Measurements from ENCODE around the gene PCDHB7.
"Not testable (repeated sequence)": the region's sequence is repeated elsewhere in the genome, so short reads cannot be mapped to it uniquely, and the experiment has no call there.

PCDHB7 gene

DNA sequence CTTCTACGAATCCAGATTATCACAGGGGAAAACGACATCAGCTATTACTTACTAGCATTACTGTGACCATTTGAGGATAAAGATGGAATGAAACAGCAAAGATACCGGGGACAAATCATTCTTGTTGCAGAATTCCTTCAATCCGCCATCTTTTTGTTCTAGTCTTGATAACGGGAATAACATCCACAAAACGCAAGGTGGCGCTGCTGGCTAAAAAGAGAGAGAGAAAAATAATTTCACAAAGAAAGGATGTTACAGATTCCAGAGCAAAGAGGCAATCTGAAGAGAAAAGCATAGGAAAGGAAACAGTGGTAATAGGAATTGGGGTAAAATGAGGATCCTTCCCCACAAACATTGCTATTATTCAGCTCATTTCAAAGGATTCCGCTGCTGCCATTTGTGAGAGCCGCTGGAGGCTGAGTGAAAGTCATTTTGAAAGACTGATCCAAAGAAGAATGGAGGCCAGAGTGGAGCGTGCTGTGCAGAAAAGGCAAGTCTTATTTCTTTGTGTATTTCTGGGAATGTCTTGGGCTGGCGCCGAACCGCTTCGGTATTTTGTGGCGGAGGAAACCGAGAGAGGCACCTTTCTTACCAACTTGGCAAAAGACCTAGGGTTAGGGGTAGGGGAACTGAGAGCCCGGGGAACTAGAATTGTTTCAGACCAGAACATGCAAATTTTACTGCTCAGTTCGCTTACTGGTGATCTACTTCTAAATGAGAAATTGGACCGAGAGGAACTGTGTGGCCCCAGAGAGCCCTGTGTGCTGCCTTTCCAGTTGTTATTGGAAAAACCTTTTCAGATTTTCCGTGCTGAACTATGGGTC, at the start of gene PCDHB7:
PCDHB7 (plus strand) TSS at position 264 of the 824 bp plus-strand sequence; CDS start at position 456, 192 bp downstream.
- peak; percentile 56 for DNase-seq (ENCODE audit: low spot score)

DNA sequence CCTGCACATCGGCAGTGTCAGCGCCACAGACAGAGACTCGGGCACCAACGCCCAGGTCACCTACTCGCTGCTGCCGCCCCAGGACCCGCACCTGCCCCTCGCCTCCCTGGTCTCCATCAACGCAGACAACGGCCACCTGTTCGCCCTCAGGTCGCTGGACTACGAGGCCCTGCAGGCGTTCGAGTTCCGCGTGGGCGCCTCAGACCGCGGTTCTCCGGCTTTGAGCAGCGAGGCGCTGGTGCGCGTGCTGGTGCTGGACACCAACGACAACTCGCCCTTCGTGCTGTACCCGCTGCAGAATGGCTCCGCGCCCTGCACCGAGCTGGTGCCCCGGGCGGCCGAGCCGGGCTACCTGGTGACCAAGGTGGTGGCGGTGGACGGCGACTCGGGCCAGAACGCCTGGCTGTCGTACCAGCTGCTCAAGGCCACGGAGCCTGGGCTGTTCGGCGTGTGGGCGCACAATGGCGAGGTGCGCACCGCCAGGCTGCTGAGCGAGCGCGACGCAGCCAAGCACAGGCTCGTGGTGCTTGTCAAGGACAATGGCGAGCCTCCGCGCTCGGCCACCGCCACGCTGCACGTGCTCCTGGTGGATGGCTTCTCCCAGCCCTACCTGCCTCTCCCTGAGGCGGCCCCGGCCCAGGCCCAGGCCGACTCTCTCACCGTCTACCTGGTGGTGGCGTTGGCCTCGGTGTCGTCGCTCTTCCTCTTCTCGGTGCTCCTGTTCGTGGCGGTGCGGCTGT, 48.9 kb upstream of the PCDHB7 start:
- not testable (repeated sequence) for DNase-seq (ENCODE audit: low spot score)

DNA sequence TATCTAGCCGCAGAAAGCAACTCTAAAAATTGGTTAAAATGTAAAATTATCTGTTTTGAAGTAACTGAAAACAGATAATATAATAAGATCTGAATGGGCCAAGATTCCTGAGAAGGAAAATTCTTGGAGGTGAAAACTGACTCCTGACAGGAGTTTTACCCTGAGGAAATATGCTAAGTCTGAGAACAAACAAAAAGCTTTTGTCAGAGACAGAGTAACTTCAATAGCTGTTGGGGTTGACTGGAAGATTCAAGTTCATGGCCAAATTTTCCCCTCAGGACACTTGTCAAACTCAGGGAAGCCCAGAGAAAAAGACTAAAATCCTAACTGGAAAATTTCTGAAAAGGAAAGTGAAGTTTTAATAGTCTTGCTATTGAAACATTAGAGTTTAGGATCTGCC, 45.1 kb upstream of the PCDHB7 start:
- DNase-seq (ENCODE audit: low spot score): no peak

DNA sequence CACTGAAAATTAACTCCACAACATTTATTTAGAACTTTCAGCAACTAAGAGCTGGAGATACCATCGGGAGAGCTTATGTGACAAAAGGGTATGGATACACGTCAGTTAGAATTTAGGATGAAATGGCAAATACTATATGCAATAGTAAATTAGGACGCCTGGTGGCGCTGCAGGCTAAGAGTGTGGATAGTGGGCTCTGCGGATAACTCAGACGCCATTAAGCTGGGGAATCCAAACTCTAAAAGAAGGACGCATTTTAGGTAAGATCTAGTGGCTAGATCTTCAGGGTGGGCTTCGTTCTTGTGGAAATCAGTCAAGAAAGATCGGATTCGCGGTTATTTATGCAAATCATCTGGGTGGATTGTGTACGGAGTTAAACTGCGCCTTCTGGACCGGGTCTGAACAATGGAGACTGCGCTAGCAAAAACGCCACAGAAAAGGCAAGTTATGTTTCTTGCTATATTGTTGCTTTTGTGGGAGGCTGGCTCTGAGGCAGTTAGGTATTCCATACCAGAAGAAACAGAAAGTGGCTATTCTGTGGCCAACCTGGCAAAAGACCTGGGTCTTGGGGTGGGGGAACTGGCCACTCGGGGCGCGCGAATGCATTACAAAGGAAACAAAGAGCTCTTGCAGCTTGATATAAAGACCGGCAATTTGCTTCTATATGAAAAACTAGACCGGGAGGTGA, 37.3 kb upstream of the PCDHB7 start, which contains the start of gene PCDHB5:
PCDHB5 (plus strand) TSS at position 177 of the 688 bp plus-strand sequence; CDS start at position 406, 229 bp downstream.
- DNase-seq (ENCODE audit: low spot score): peak; percentile 29

DNA sequence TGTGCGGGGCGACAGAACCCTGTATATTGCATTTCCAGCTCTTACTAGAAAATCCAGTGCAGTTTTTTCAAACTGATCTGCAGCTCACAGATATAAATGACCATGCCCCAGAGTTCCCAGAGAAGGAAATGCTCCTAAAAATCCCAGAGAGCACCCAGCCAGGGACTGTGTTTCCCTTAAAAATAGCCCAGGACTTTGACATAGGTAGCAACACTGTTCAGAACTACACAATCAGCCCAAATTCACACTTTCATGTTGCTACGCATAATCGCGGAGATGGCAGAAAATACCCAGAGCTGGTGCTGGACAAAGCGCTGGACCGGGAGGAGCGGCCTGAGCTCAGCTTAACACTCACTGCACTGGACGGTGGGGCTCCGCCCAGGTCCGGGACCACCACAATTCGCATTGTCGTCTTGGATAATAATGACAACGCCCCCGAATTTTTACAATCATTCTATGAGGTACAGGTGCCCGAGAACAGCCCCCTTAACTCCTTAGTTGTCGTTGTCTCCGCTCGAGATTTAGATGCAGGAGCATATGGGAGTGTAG, 36.7 kb upstream of the PCDHB7 start:
- DNase-seq (ENCODE audit: low spot score): no peak

DNA sequence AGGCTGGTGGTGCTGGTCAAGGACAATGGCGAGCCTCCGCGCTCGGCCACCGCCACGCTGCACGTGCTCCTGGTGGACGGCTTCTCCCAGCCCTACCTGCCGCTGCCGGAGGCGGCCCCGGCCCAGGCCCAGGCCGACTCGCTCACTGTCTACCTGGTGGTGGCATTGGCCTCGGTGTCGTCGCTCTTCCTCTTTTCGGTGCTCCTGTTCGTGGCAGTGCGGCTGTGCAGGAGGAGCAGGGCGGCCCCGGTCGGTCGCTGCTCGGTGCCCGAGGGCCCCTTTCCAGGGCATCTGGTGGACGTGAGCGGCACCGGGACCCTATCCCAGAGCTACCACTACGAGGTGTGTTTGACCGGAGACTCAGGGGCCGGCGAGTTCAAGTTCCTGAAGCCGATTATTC, 35.1 kb upstream of the PCDHB7 start:
- not testable (repeated sequence) for DNase-seq (ENCODE audit: low spot score)

DNA sequence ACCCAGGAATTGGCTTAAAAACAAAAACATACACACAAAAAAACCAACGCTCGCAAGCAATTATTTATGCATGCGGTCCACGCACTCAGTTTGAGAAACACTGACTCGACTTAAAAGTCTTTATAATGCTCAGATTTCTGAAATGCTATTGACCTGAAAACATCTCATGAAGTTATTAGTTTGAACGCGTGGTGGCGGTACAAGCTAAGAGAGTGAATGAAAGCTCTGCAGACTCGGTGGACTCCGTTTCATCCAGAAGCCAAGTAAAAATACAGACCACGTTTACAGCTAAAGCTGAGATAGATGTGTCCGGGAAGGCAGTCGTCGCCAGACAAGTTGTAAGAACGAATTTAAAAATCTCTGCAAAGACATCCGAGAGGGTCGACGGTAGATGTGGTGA, 22.6 kb upstream of the PCDHB7 start, which contains the start of gene PCDHB6:
PCDHB6 (plus strand) TSS at position 246 of the 400 bp plus-strand sequence. CDS start 201 bp downstream, outside the sequence.
- DNase-seq (ENCODE audit: low spot score): no peak

DNA sequence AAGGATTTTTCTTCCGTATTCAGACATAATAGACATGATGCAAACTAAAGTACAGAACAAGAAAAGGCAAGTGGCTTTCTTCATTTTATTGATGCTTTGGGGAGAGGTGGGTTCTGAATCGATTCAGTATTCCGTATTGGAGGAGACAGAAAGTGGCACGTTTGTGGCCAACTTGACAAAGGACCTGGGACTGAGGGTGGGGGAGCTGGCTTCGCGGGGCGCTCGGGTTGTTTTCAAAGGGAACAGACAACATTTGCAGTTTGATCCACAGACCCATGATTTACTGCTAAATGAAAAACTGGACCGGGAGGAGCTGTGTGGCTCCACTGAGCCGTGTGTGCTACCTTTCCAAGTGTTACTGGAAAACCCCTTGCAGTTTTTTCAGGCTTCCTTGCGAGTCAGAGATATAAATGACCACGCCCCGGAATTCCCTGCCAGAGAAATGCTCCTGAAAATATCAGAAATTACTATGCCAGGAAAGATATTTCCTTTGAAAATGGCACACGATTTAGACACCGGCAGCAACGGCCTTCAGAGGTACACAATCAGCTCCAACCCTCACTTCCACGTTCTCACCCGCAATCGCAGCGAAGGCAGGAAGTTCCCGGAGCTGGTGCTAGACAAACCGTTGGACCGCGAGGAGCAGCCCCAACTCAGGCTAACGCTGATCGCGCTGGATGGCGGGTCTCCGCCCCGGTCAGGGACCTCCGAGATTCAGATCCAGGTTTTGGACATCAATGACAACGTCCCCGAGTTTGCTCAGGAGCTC, 22.0 kb upstream of the PCDHB7 start:
- DNase-seq (ENCODE audit: low spot score): no peak

DNA sequence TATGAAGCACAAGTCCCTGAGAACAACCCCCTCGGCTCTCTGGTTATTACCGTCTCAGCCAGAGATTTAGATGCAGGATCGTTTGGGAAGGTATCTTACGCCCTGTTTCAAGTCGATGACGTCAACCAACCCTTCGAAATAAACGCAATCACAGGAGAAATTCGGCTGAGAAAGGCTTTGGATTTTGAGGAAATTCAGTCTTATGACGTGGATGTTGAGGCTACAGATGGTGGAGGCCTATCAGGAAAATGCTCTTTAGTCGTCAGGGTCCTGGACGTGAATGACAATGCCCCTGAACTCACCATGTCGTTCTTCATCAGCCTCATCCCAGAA, 21.5 kb upstream of the PCDHB7 start:
- DNase-seq (ENCODE audit: low spot score): no peak

DNA sequence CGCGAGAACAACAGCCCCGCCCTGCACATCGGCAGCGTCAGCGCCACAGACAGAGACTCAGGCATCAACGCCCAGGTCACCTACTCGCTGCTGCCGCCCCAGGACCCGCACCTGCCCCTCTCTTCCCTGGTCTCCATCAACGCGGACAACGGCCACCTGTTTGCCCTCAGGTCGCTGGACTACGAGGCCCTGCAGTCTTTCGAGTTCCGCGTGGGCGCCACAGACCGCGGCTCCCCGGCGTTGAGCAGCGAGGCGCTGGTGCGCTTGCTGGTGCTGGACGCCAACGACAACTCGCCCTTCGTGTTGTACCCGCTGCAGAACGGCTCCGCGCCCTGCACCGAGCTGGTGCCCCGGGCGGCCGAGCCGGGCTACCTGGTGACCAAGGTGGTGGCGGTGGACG, 20.8 kb upstream of the PCDHB7 start:
- not testable (repeated sequence) for DNase-seq (ENCODE audit: low spot score)

DNA sequence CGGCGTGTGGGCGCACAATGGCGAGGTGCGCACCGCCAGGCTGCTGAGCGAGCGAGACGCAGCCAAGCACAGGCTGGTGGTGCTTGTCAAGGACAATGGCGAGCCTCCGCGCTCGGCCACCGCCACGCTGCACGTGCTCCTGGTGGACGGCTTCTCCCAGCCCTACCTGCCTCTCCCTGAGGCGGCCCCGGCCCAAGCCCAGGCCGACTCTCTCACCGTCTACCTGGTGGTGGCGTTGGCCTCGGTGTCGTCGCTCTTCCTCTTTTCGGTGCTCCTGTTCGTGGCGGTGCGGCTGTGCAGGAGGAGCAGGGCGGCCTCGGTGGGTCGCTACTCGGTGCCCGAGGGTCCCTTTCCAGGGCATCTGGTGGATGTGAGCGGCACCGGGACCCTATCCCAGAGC, 20.3 kb upstream of the PCDHB7 start:
- DNase-seq (ENCODE audit: low spot score): not testable (repeated sequence)

DNA sequence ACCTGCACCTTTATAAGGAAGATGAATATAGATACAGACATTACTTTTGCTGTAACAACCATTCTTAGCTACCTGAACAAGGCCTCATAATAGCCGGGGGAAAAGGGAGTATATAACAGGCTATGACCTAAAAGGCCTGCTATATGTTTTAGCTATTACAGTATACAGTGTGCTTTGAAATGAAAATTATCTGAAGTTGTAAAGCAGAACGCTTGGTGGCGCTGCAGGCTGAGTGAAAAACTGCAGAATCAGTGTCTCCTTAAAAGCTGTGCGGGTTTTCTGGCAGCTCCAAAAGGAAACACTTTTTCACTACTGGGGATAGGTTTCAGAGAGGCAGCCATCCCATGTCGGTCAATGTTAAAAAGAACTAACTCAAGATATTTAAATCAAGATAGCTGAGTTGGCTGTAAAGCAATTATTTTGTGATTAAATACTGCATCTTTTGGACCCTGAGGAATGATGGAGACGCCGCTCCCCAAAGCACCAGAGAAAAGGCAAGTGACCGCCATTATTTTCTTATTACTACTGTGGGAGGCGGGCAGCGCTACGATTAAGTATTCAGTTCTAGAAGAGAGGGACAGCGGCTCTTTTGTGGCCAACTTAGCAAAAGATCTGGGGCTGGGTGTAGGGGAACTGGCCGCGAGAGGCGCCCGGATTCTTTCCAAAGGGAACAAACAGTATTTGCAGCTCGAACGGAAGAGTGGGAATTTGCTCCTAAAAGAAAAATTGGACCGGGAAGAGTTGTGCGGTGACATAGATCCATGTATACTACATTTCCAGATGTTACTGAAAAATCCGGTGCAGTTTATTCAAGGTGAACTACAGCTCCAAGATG, 16.7 kb upstream of the PCDHB7 start:
- peak; percentile 43 for DNase-seq (ENCODE audit: low spot score)

DNA sequence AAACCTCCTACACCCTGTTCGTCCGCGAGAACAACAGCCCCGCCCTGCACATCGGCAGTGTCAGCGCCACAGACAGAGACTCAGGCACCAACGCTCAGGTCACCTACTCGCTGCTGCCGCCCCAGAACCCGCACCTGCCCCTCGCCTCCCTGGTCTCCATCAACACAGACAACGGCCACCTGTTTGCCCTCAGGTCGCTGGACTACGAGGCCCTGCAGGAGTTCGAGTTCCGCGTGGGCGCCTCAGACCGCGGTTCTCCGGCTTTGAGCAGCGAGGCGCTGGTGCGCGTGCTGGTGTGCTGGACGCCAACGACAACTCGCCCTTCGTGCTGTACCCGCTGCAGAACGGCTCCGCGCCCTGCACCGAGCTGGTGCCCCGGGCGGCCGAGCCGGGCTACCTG, 15.1 kb upstream of the PCDHB7 start:
- not testable (repeated sequence) for DNase-seq (ENCODE audit: low spot score)

DNA sequence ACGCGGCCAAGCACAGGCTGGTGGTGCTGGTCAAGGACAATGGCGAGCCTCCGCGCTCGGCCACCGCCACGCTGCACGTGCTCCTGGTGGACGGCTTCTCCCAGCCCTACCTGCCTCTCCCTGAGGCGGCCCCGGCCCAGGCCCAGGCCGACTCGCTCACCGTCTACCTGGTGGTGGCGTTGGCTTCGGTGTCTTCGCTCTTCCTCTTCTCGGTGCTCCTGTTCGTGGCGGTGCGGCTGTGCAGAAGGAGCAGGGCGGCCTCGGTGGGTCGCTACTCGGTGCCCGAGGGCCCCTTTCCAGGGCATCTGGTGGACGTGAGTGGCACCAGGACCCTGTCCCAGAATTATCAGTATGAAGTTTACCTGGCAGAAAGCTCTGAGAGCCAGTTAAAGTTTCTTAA, 14.5 kb upstream of the PCDHB7 start:
- not testable (repeated sequence) for DNase-seq (ENCODE audit: low spot score)

DNA sequence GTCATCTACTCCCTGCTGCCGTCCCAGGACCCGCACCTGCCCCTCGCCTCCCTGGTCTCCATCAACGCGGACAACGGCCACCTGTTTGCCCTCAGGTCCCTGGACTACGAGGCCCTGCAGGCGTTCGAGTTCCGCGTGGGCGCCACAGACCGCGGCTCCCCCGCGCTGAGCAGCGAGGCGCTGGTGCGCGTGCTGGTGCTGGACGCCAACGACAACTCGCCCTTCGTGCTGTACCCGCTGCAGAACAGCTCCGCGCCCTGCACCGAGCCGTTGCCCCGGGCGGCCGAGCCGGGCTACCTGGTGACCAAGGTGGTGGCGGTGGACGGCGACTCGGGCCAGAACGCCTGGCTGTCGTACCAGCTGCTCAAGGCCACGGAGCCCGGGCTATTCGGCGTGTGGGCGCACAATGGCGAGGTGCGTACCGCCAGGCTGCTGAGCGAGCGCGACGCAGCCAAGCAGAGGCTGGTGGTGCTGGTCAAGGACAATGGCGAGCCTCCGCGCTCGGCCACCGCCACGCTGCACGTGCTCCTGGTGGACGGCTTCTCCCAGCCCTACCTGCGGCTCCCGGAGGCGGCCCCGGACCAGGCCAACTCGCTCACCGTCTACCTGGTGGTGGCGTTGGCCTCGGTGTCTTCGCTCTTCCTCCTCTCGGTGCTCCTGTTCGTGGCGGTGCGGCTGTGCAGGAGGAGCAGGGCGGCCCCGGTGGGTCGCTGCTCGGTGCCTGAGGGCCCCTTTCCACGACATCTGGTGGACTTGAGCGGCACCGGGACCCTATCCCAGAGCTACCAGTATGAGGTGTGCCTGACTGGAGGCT, 2.1 kb downstream of the PCDHB7 start:
- DNase-seq (ENCODE audit: low spot score): not testable (repeated sequence)

DNA sequence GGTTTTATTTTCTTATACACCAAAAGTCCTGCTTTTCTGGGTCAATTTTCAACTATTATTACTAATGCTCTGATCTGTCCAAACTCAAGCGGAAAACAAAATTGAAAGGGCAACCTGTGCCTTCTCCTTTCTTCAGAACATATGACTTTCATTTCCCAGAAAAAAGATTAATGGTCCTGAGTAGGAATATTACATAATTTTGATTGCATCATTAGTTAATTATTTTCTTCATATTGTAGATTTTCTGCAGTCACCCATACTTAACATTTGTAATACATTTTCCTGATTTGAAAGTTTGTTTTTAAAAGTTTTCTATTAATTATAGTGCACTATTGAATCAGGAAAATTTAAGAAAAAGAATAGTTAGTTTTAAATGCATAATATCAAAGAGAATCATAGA, 3.5 kb downstream of the PCDHB7 start:
- no peak for DNase-seq (ENCODE audit: low spot score)

DNA sequence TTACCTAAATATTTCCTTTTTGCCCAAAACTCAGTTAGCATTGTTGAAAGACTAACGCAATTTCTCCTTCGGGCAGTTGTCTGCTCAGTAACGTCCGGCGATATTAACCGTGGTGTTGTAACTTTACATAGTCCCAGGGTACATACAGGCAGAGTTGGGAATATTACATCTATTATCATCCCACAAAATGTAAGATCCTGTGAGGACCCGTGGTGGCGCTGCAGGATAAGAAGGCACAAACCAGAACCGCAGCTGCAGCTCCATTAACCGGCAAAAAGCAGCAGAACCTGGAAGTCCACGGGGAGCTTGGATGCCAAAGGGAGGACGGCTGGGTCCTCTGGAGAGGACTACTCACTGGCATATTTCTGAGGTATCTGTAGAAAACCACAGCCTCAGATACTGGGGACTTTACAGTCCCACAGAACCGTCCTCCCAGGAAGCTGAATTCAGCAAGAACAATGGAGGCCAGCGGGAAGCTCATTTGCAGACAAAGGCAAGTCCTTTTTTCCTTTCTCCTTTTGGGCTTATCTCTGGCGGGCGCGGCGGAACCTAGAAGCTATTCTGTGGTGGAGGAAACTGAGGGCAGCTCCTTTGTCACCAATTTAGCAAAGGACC, 5.2 kb downstream of the PCDHB7 start, which contains the start of gene PCDHB8:
PCDHB8 (plus strand) TSS at position 214 of the 615 bp plus-strand sequence; CDS start at position 459, 245 bp downstream.
- DNase-seq (ENCODE audit: low spot score): not testable (repeated sequence)

DNA sequence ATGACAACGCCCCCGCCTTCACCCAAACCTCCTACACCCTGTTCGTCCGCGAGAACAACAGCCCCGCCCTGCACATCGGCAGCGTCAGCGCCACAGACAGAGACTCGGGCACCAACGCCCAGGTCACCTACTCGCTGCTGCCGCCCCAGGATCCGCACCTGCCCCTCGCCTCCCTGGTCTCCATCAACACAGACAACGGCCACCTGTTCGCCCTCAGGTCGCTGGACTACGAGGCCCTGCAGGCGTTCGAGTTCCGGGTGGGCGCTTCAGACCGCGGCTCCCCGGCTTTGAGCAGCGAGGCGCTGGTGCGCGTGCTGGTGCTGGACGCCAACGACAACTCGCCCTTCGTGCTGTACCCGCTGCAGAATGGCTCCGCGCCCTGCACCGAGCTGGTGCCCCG, 6.9 kb downstream of the PCDHB7 start:
- DNase-seq (ENCODE audit: low spot score): not testable (repeated sequence)

DNA sequence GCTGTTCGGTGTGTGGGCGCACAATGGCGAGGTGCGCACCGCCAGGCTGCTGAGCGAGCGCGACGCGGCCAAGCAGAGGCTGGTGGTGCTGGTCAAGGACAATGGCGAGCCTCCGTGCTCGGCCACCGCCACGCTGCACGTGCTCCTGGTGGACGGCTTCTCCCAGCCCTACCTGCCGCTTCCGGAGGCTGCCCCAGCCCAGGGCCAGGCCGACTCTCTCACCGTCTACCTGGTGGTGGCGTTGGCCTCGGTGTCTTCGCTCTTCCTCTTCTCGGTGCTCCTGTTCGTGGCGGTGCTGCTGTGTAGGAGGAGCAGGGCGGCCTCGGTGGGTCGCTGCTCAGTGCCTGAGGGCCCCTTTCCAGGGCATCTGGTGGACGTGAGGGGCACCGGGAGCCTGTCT, 7.4 kb downstream of the PCDHB7 start:
- DNase-seq (ENCODE audit: low spot score): not testable (repeated sequence)

All from NAMALWA (cell line).